HG02610 (cell line): ENCODE results near the gene F2RL1.
"Not testable (repeated sequence)": the region's sequence is repeated elsewhere in the genome, so short reads cannot be mapped to it uniquely, and the experiment has no call there.

ENCODE experiments used
- ATAC-seq: cut with Tn5 transposase; IDR thresholded peaks from one replicate; pipeline ENCODE4 v1.9.1; 2021; ENCODE audit warnings: mild to moderate bottlenecking, moderate library complexity; ENCODE audit not compliant: unreplicated experiment

F2RL1 gene

GRCh38 chr5:76818844-76819831 lies at the start of gene F2RL1:
Gene F2RL1, plus strand, starts transcription at chr5:76819030. Its CDS starts 153 bp downstream, at chr5:76819183.
- ATAC-seq = no peak

GRCh38 chr5:76771041-76771440 lies 47.8 kb upstream of the F2RL1 start:
- not testable (repeated sequence) for ATAC-seq

- no peak for ATAC-seq
Observed at GRCh38 chr5:76771705-76772405, 47.0 kb upstream of the F2RL1 start.

GRCh38 chr5:76775921-76776320 lies 42.9 kb upstream of the F2RL1 start:
- no peak for ATAC-seq

GRCh38 chr5:76776391-76776790 lies 42.4 kb upstream of the F2RL1 start:
- ATAC-seq = no peak

GRCh38 chr5:76780616-76781015 lies 38.2 kb upstream of the F2RL1 start:
- not testable (repeated sequence) for ATAC-seq

- no peak for ATAC-seq
Observed at GRCh38 chr5:76781775-76782174, 37.1 kb upstream of the F2RL1 start.

- ATAC-seq = no peak
Observed at GRCh38 chr5:76782444-76782843, 36.4 kb upstream of the F2RL1 start.

- no peak for ATAC-seq
Observed at GRCh38 chr5:76787237-76787636, 31.6 kb upstream of the F2RL1 start.

- ATAC-seq = no peak
Observed at GRCh38 chr5:76788362-76788761, 30.5 kb upstream of the F2RL1 start.

- not testable (repeated sequence) for ATAC-seq
Observed at GRCh38 chr5:76789275-76789674, 29.6 kb upstream of the F2RL1 start.

GRCh38 chr5:76789991-76790581 lies 28.7 kb upstream of the F2RL1 start:
- ATAC-seq = no peak

- no peak for ATAC-seq
Observed at GRCh38 chr5:76790632-76791290, 28.1 kb upstream of the F2RL1 start.

- no peak for ATAC-seq
Observed at GRCh38 chr5:76791461-76791860, 27.4 kb upstream of the F2RL1 start.

- no peak for ATAC-seq
Observed at GRCh38 chr5:76794871-76795270, 24.0 kb upstream of the F2RL1 start.

- ATAC-seq = no peak
Observed at GRCh38 chr5:76799588-76799987, 19.2 kb upstream of the F2RL1 start.

- ATAC-seq = no peak
Observed at GRCh38 chr5:76800579-76800978, 18.3 kb upstream of the F2RL1 start.

GRCh38 chr5:76801159-76801802 lies 17.5 kb upstream of the F2RL1 start:
- ATAC-seq = no peak

- no peak for ATAC-seq
Observed at GRCh38 chr5:76801803-76802195, 17.0 kb upstream of the F2RL1 start.

- no peak for ATAC-seq
Observed at GRCh38 chr5:76804266-76804665, 14.6 kb upstream of the F2RL1 start.
